Upper lobe of left lung (tissue), 6 donors: Measurements from ENCODE around the gene SRRM4. TPM values are rescaled to one million over a fixed set of nuclear protein-coding genes. Genes with fewer than 3 reads are reported as not detected.
A peak's percentile ranks its signal among the peaks of the same experiment; 100 is the strongest.

Experiments
- ATAC-seq, 2 donors: fragments of 200-7000 bp; cut with Tn5 transposase; one replicate each; pipeline ENCODE4 v1.9.1; 2022; ENCODE audit warnings: mild to moderate bottlenecking in 2 of 2, moderate library complexity in 2 of 2; ENCODE audit not compliant: low FRiP score in 2 of 2
- DNase-seq, 2 donors: peaks; one replicate each; pipeline ENCODE4 v3.0.0-alpha.2; 2019 to 2020
- H3K27ac ChIP-seq, 4 donors: fragments of 200-600 bp; sonication (generic); one replicate each; pipeline ENCODE4 v1.5.1; 2016 to 2019
- H3K27me3 ChIP-seq, 4 donors: fragments of 200-600 bp; sonication (generic); one replicate each; pipeline ENCODE4 v1.5.1; 2017 to 2019
- H3K36me3 ChIP-seq, 4 donors: fragments of 200-600 bp; sonication (generic); one replicate each; pipeline ENCODE4 v1.5.1; 2016 to 2019
- H3K4me1 ChIP-seq, 4 donors: fragments of 200-600 bp; sonication (generic); one replicate each; pipeline ENCODE4 v1.5.1; 2018 to 2019
- H3K4me3 ChIP-seq, 4 donors: fragments of 200-600 bp; sonication (generic); one replicate each; pipeline ENCODE4 v1.5.1; 2017 to 2019; ENCODE audit warnings: mild to moderate bottlenecking in 2 of 4, moderate library complexity in 1 of 4
- H3K9me3 ChIP-seq, 4 donors: fragments of 200-600 bp; sonication (generic); one replicate each; pipeline ENCODE4 v1.5.1; 2018 to 2019
- CTCF ChIP-seq, 6 experiments: fragments of 450-650 bp in 4 of 6; fragments of 200-600 bp in 2 of 6; sonication (generic) in 2 of 6; IDR thresholded peaks; one replicate each; pipeline ENCODE4 v1.5.1; 2016 to 2019; ENCODE audit warnings: antibody characterized with exemption in 6 of 6
- EP300 ChIP-seq, 4 donors: sonication (generic); formaldehyde crosslinking; IDR thresholded peaks; one replicate each; pipeline ENCODE4 v1.5.1; 2017; ENCODE audit warnings: antibody characterized with exemption in 4 of 4, control low read depth in 2 of 4
- POLR2A ChIP-seq, 4 donors: fragments of 450-650 bp; IDR thresholded peaks; one replicate each; pipeline ENCODE4 v1.5.1; 2016 to 2017; ENCODE audit warnings: antibody characterized with exemption in 4 of 4, mild to moderate bottlenecking in 2 of 4
- POLR2AphosphoS5 ChIP-seq, 2 donors: sonication (generic); formaldehyde crosslinking; IDR thresholded peaks; one replicate each; pipeline ENCODE4 v1.5.1; 2017; ENCODE audit warnings: antibody characterized with exemption in 2 of 2
- WGBS, 2 donors: methylation state at CpG; one replicate each; pipeline ENCODE4 v1.1.5; 2017 to 2018; 5-methylcytosine and 5-hydroxymethylcytosine counted together
- total RNA-seq, 6 donors: library from RNA; depleted of rRNA in 4 of 6; stranded (reverse); fragments of >200 nt in 4 of 6; gene quantifications; one replicate each; pipeline versions ENCODE4 v1.1.0 to v1.2.1, GENCODE V29; 2016 to 2021
- donor health status: DM: no; HTN: no; CAD: no; lungs with moderate emphysema.
- donor health status: DM: no; HTN: yes; CAD: no; lungs with severe emphysema.

Gene SRRM4
- total RNA-seq, 6 donors from 2014 or later, result under 0.01 to 0.33 (median 0.11) TPM; not detected in 2

DNA sequence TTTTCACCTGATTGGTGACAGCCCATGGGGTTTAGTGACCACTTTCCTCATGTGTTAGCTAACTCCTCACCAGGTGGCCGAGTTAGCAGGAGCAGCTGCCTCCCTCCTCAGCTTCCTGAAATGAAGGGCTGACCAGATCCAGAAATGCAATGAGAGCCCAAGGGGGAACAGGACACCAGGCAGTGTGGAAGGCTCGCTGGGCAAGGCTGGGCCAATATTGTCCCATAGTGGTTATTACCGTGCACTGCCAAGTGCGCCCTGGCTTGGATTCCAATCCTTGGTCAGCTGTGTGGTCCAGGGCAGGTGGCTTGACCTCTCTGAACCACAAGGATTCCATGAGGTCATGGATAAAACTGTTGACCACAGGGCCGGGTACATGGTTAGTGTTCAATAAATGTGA lies 193.7 kb downstream of the SRRM4 start:
- TF ChIP-seq CTCF (IDR thresholded peaks at IDR 0.05) (no peak), EP300 (IDR thresholded peaks at IDR 0.05) (no peak), POLR2A (IDR thresholded peaks at IDR 0.05) (no peak), POLR2AphosphoS5 (IDR thresholded peaks at IDR 0.05) (no peak)
- Histone ChIP-seq H3K4me3 (no peak overlapping the region), H3K4me1 (peaks cover 7 to 11% (median 8%) of the 10 kb centered on the region in 4 donors), H3K27me3 (no peaks in the 10 kb centered on the region), H3K9me3 (no peaks in the 10 kb centered on the region), H3K27ac (no peak overlapping the region), H3K36me3 (no peaks in the 10 kb centered on the region)
- DNase-seq (no peak), ATAC-seq (no peak)
- WGBS, 2 donors, result 68 to 79% methylated on average over 3 to 5 of the region's 5 CpGs

DNA sequence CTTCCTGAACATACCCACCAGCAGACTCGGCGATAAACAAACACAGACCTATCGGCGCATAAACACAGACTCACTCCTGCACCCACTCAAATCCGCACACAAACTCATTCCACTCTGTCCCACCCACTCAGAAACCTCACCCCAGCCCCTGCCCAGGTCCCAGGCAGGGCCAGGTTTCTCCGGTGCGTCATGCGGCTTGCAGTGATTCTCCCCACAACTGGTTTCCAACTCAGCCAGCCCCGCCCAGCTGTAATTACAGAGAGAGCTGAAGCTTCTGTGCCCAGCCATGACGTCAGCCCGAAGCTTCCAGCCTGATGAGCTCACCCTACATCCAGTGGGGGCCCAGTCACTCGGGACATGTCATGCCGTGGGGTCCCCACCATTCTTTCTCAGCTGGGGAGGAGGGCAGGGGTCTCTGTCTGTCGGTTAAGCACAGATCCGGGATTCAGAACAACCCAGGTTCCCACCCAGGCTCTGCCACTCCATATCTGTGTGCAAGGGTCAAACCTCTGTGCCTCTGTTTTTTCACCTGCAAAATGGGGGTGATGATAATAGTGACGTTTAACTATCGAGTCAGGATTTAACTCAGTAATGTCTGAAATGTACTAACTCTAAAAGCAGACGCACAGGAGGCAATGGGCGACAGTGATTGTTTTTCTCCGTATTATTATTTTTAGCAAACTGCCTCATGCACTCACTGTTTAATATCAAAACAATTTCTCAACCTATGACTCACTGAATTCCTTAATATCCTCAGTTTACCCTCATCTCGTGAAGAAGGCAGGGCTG lies 195.1 kb downstream of the SRRM4 start:
- DNase-seq (peak; percentile 43 to 92), ATAC-seq (peak; percentile 68 to 76)
- TF ChIP-seq EP300 (IDR thresholded peaks at IDR 0.05) (peak in 1 of 4 donors; percentile 51), POLR2AphosphoS5 (IDR thresholded peaks at IDR 0.05) (peak; percentile 37 to 82), POLR2A (IDR thresholded peaks at IDR 0.05) (peak in 1 of 4 donors; percentile 29), CTCF (IDR thresholded peaks at IDR 0.05) (no peak)
- Histone ChIP-seq H3K9me3 (no peaks in the 10 kb centered on the region), H3K27me3 (no peaks in the 10 kb centered on the region), H3K36me3 (no peaks in the 10 kb centered on the region), H3K4me1 (peaks cover 8 to 13% (median 12%) of the 10 kb centered on the region in 4 donors), H3K4me3 (peak overlapping the region in 3 of 4 donors; percentile 7 to 38 (median 30)), H3K27ac (peak overlapping the region; percentile 42 to 93 (median 60))
- 39 to 42% methylated on average over 17 to 21 of the region's 21 CpGs for WGBS, 2 donors

DNA sequence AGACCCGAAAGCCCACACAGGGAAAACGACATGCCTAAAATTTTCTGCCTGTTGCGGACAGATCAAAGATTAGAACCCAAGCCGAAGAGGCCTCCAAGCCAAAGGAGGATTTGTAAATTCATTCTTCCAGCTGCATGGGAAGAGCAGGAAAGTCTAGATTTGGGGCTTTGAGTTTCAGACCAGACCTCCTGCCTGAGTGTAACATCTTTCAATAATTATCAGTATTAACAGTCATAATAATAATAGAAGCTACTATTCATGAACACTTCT lies 195.7 kb downstream of the SRRM4 start:
- peaks cover 10 to 17% (median 14%) of the 10 kb centered on the region in 4 donors for H3K4me1 ChIP-seq
- H3K27me3 ChIP-seq, result no peaks in the 10 kb centered on the region
- DNase-seq (no peak), ATAC-seq (no peak)
- no peak for TF ChIP-seq EP300 (IDR thresholded peaks at IDR 0.05)
- TF ChIP-seq CTCF (IDR thresholded peaks at IDR 0.05), result no peak
- TF ChIP-seq POLR2AphosphoS5 (IDR thresholded peaks at IDR 0.05), result no peak
- TF ChIP-seq POLR2A (IDR thresholded peaks at IDR 0.05), result no peak
- no peak overlapping the region for H3K4me3 ChIP-seq
- H3K27ac ChIP-seq, result peak overlapping the region in 2 of 4 donors; percentile 65 to 93
- WGBS, 2 donors, result 90% methylated on average over 4 of the region's 4 CpGs
- H3K36me3 ChIP-seq, result no peaks in the 10 kb centered on the region
- H3K9me3 ChIP-seq, result no peaks in the 10 kb centered on the region

- H3K27ac ChIP-seq, result peak overlapping the region; percentile 91 to 96 (median 94)
- no peak for TF ChIP-seq POLR2AphosphoS5 (IDR thresholded peaks at IDR 0.05)
- TF ChIP-seq CTCF (IDR thresholded peaks at IDR 0.05), result no peak
- TF ChIP-seq POLR2A (IDR thresholded peaks at IDR 0.05), result no peak
- TF ChIP-seq EP300 (IDR thresholded peaks at IDR 0.05), result no peak
- 90 to 91% methylated on average over 15 of the region's 15 CpGs for WGBS, 2 donors
- ATAC-seq, result no peak
- H3K4me3 ChIP-seq, result no peak overlapping the region
- no peak for DNase-seq
- no peaks in the 10 kb centered on the region for H3K9me3 ChIP-seq
- H3K4me1 ChIP-seq, result peaks cover 11 to 25% (median 20%) of the 10 kb centered on the region in 4 donors
- no peaks in the 10 kb centered on the region for H3K27me3 ChIP-seq
- H3K36me3 ChIP-seq, result no peaks in the 10 kb centered on the region
These were observed 196.5 kb downstream of the SRRM4 start for GRCh38 chr12:119177724-119178380.
